ENCODE results near the gene ZSCAN16.

ZSCAN16 gene

GRCh38 chr6:28134015-28134414 lies 9.6 kb downstream of the ZSCAN16 start:
- DNase-seq (ENCODE audit: low read depth) = peak; percentile 23

GRCh38 chr6:28134716-28135115 lies 10.3 kb downstream of the ZSCAN16 start:
- no peak for DNase-seq (ENCODE audit: low read depth)

- DNase-seq (ENCODE audit: low read depth) = no peak
Measured at GRCh38 chr6:28135393-28135792, 11.0 kb downstream of the ZSCAN16 start.

DNA sequence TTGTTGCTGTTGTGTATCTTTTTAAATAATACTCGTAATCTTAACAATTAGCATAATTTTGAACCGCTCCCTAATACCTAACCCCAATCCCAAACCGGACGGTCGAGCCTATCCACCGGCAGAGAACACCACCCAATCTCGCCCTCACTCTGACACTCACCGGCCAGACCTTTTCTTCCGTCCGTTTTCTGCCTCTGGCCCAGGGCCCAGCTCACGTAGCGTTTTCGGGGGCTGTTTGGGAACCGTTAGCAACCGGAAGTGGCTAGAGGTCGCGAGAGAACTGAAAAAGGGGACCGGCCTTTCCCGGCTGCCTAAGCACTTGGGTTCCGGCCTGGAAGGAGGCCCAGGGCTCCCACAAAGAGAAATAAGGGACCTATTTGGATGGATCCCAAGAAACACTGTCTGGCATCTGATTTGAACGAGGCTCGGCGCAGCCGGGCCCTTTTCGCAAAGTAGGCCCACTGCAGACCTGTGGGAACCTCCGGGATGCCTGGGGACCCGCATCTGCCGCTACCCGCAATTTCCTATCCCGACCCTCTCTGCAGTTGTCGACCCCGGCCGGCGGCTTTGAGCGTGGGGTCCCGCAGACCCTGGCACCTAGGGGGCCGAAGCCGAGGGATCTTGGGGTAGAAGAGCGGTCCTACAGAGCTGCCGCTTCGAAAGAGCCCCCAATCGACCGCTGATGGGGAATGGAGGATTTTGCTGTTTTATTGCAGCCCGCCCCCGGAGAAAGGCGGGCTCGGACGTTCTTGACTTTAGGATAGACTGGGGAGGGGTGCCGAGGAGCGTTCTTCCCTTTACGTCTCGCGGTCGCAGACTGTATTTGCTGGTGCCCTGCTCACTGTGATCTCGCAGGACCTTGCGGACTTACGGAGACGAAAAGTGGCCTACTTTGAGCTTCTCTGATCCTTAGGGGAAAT lies 12.4 kb downstream of the ZSCAN16 start:
- peak; percentile 96 for DNase-seq (ENCODE audit: low read depth)

DNA sequence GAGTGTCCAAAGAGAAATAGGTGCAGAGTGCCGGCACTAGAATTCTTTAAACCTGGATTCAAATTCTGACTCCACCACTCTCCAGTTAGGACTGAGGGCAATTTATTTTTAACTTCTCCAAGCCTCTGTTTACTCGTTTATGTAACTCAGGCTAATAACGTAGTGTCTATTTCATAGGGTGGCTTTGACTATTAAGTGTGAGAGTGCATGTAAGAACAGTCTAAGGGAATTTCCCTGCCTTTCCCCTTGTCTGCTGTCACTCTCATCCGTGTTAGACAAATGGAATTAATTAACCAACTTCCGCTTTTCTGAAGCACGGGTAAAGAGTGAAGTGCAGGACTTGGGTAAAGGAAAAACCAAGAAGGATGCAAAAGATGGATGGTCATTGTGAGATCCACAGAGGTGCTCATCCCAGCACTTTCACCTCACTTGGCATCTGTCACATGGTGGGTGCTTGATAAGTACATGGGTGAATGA lies 13.1 kb downstream of the ZSCAN16 start:
- peak; percentile 14 for DNase-seq (ENCODE audit: low read depth)

DNA sequence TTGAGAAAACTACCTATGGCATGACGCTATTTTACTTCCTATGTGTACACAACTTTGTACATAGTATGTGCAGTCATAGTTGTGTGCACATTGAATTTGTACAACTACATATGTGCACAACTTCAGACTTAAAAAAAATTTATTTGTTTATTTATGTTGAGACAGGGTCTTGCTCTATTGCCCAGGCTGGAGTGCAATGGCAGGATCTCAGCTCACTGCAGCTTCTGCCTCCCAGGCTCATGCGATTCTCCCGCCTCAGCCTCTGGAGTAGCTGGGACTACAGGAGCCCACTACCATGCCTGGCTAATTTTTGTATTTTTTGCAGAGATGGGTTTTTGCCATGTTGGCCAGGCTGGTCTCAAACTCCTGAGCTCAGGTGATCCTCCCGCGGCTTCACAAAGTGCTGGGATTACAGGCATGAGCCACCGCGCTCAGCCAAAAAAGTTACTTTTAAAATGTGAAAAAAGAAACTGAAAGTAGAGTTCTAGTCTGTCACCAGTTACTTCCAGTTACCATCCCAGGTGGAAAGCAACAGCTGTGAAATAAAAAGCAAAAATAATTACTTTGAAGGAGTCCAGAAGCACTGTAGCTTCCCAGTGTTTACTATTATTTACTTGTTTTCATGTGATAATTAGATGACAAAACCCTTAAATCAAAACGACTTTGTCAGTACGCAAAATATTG lies 15.6 kb downstream of the ZSCAN16 start:
- DNase-seq (ENCODE audit: low read depth) = no peak

- no peak for DNase-seq (ENCODE audit: low read depth)
Measured at GRCh38 chr6:28140616-28141015, 16.2 kb downstream of the ZSCAN16 start.

DNA sequence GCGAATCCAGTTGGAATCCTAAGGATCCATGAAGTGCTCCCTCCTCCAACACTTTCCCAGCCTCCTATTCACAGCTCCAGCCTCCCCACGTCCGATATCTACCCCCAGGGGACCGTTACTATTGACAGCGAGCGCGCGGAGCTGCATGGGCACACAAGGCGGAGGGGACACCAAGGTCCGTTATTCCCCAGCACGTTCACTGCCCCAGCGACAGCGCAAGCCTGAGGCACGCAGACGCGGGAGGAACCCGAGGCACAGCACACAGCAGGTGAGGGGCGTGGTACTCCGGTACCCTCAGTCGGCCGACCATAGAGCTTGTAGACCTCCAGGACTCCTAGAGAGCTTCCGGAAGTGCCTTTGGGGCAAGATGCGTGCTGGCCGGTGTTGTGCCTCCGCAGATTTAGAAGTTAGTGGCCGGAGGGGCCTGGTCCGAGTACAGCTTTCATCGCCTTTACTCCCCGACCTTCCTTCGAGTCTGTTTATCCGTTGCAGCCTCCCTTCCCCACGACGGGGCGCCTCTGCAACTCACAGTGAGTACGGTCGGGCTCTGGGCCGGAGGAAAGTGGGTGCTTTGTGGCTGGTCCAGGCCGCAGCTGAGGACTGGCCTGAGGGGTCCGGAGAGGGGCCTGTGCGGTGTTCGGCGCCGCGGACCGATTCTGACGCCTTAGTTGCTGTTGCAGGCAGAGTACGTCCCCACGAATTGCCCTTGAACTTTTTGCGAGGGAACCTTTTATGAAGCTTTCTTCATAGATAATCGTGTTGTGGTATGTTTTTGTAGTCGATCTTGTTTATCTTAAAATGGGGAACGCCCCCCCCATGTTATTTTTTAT lies 17.3 kb downstream of the ZSCAN16 start, which contains the start of gene ZKSCAN8:
Gene ZKSCAN8, plus strand, starts transcription at position 384 of the 830 bp plus-strand sequence. CDS start 6,525 bp downstream, outside the sequence.
- peak; percentile 86 for DNase-seq (ENCODE audit: low read depth)

GRCh38 chr6:28142446-28142845 lies 18.0 kb downstream of the ZSCAN16 start:
- no peak for DNase-seq (ENCODE audit: low read depth)

GRCh38 chr6:28145231-28145630 lies 20.8 kb downstream of the ZSCAN16 start:
- no peak for DNase-seq (ENCODE audit: low read depth)

- no peak for DNase-seq (ENCODE audit: low read depth)
Measured at GRCh38 chr6:28152531-28152930, 28.1 kb downstream of the ZSCAN16 start.

- DNase-seq (ENCODE audit: low read depth) = no peak
Measured at GRCh38 chr6:28153546-28153945, 29.1 kb downstream of the ZSCAN16 start.

GRCh38 chr6:28154357-28154756 lies 29.9 kb downstream of the ZSCAN16 start:
- no peak for DNase-seq (ENCODE audit: low read depth)

DNA sequence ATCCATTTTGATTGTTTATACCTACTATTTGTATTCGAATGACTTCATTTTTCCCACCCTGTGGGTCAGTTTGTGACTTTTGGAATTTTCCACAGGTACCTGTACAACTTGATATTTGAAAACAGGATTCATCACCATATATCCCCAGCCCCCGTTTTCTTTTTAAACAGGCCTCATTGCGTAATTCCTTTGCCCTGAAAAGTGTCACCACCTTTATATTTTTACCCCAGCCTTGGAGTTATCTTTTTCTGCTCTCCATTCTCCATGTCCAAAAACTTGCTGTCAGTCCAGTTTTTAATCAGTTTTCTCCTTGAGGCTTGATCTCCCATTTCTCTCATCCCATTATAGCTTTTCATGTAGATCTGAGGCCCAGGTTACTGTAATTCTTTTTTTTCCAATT lies 33.9 kb downstream of the ZSCAN16 start:
- no peak for DNase-seq (ENCODE audit: low read depth)

- DNase-seq (ENCODE audit: low read depth) = no peak
Measured at GRCh38 chr6:28159029-28159607, 34.7 kb downstream of the ZSCAN16 start.

- no peak for DNase-seq (ENCODE audit: low read depth)
Measured at GRCh38 chr6:28160233-28160632, 35.8 kb downstream of the ZSCAN16 start.

DNA sequence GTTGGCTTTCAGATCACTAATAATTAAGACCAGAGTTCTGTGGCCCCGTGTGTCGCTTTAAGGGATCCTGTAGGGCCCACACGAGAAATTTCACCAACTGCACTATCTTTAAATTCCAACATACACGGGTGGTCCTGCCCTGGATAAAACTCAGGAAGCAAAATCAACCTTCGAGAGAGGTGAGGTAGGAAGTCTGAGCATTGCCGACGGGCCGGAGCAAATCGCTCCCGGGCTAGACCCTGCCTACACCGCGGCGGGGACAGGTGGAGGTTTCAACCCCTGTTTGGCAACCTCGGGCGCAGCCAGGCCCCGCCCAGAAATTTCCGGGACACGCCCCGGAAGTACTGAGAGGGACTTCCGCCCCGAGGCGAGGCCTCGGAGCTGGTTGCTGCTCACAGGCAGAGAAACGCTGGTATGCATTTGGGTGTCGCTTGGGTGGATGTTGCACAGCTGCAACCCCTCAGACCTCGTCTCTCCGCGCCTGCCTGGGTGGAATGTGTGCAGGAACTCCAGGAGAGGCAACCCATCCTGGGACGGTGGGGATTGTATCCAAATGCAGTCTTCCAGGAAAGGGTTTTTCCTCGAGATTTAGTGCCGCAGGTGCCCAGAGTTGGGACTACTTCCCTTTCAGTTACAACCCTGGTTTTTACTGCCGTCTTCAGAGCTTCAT lies 37.1 kb downstream of the ZSCAN16 start:
- DNase-seq (ENCODE audit: low read depth) = peak; percentile 58

DNA sequence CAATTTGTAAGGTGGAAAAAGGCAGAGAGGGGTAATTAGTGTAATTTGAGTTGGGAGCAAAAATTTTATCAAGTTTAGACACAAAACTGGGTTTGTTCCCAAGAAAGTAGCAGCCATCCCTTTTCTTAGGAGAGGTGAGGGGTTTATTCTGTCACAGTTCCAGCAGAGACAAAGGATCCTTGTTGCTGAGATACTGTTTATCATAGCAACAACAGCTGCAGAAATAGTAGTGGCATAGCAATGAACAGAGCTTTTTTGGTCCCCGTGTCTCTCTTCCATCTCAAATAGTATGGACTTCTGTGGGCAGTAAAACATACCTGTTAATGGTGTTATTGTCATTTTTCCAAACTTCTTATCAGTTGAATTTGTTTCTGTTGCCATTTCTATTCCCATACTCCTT lies 41.2 kb downstream of the ZSCAN16 start:
- no peak for DNase-seq (ENCODE audit: low read depth)

- DNase-seq (ENCODE audit: low read depth) = peak; percentile 77
Measured at GRCh38 chr6:28167068-28167467, 42.7 kb downstream of the ZSCAN16 start.

DNA sequence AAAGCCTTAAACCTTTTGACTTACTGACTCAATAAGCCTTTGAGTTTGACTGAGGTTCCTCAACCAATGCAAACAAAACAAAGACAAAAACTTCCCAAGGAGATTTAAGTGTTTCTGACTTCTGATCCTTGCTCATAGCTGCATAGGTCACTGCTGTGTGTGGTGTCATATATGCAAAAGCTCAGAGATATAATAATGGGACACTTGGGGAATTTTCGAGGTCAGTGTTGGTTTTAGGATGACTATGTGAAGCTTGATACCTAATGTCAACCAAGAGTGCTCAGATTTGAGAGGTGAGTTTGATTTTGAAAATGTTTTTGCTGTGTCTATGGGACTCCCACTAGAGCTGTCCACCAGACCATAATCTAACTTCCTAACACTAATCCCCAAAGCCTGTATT lies 43.5 kb downstream of the ZSCAN16 start:
- no peak for DNase-seq (ENCODE audit: low read depth)

- no peak for DNase-seq (ENCODE audit: low read depth)
Measured at GRCh38 chr6:28171271-28171670, 46.9 kb downstream of the ZSCAN16 start.

All from amniotic epithelial cell (primary cell).